ENCODE measurements around the gene S1PR2. TPM values are rescaled to one million over a fixed set of nuclear protein-coding genes. Genes with fewer than 3 reads are reported as not detected.
"Not testable (repeated sequence)": the region's sequence is repeated elsewhere in the genome, so short reads cannot be mapped to it uniquely, and the experiment has no call there.

S1PR2 gene
- total RNA-seq, 1 experiment from 2014 or later: 3.0 TPM

GRCh38 chr19:10254244-10254643 lies 23.1 kb upstream of the S1PR2 start:
- no peak for DNase-seq (ENCODE audit: low spot score)

- DNase-seq (ENCODE audit: low spot score): no peak
Measured at GRCh38 chr19:10252707-10253106, 21.6 kb upstream of the S1PR2 start.

- DNase-seq (ENCODE audit: low spot score): peak; percentile 99
Measured at GRCh38 chr19:10251792-10252694, 20.9 kb upstream of the S1PR2 start, which contains the start of gene MRPL4. Gene MRPL4 (plus strand): TSS chr19:10252214. CDS start chr19:10252254, 40 bp downstream.

GRCh38 chr19:10246511-10246910 lies 15.4 kb upstream of the S1PR2 start:
- DNase-seq (ENCODE audit: low spot score): no peak

- no peak for DNase-seq (ENCODE audit: low spot score)
Measured at GRCh38 chr19:10245189-10245939, 14.2 kb upstream of the S1PR2 start.

GRCh38 chr19:10243606-10244005 lies 12.5 kb upstream of the S1PR2 start:
- no peak for DNase-seq (ENCODE audit: low spot score)

GRCh38 chr19:10241826-10242449 lies 10.8 kb upstream of the S1PR2 start:
- not testable (repeated sequence) for DNase-seq (ENCODE audit: low spot score)

- DNase-seq (ENCODE audit: low spot score): no peak
Measured at GRCh38 chr19:10238172-10238783, 7.1 kb upstream of the S1PR2 start.

GRCh38 chr19:10237702-10238101 lies 6.6 kb upstream of the S1PR2 start:
- no peak for DNase-seq (ENCODE audit: low spot score)

GRCh38 chr19:10235409-10235808 lies 4.3 kb upstream of the S1PR2 start:
- DNase-seq (ENCODE audit: low spot score): not testable (repeated sequence)

GRCh38 chr19:10235003-10235402 lies 3.9 kb upstream of the S1PR2 start:
- no peak for DNase-seq (ENCODE audit: low spot score)

- no peak for DNase-seq (ENCODE audit: low spot score)
Measured at GRCh38 chr19:10233946-10234345, 2.8 kb upstream of the S1PR2 start.

- DNase-seq (ENCODE audit: low spot score): no peak
Measured at GRCh38 chr19:10231612-10232228, 589 bp upstream of the S1PR2 start.

- DNase-seq (ENCODE audit: low spot score): no peak
Measured at GRCh38 chr19:10230173-10230860, 814 bp downstream of the S1PR2 start.

GRCh38 chr19:10228920-10229319 lies 2.2 kb downstream of the S1PR2 start:
- DNase-seq (ENCODE audit: low spot score): no peak

GRCh38 chr19:10228393-10228792 lies 2.7 kb downstream of the S1PR2 start:
- DNase-seq (ENCODE audit: low spot score): no peak

GRCh38 chr19:10227026-10227971 lies 3.8 kb downstream of the S1PR2 start:
- no peak for DNase-seq (ENCODE audit: low spot score)

- DNase-seq (ENCODE audit: low spot score): no peak
Measured at GRCh38 chr19:10226376-10227025, 4.6 kb downstream of the S1PR2 start.

- DNase-seq (ENCODE audit: low spot score): no peak
Measured at GRCh38 chr19:10226021-10226375, 5.1 kb downstream of the S1PR2 start.

All from H4 (cell line).